Parietal lobe (tissue), 2 donors: Measurements from ENCODE around the gene CWF19L1. TPM values are rescaled to one million over a fixed set of nuclear protein-coding genes. Genes with fewer than 3 reads are reported as not detected.

Experiments
- small RNA-seq: library from RNA; depleted of rRNA; stranded (forward); fragments of <200 nt; gene quantifications from one replicate; pipeline ENCODE3, GENCODE V24; 2014; ENCODE audit warnings: low replicate concordance
- total RNA-seq: library from RNA; depleted of rRNA; stranded (reverse); fragments of >200 nt; gene quantifications from one replicate; pipeline ENCODE4 v1.2.3, GENCODE V29; 2014

The CWF19L1 gene
- total RNA-seq: 31.0 TPM

DNA sequence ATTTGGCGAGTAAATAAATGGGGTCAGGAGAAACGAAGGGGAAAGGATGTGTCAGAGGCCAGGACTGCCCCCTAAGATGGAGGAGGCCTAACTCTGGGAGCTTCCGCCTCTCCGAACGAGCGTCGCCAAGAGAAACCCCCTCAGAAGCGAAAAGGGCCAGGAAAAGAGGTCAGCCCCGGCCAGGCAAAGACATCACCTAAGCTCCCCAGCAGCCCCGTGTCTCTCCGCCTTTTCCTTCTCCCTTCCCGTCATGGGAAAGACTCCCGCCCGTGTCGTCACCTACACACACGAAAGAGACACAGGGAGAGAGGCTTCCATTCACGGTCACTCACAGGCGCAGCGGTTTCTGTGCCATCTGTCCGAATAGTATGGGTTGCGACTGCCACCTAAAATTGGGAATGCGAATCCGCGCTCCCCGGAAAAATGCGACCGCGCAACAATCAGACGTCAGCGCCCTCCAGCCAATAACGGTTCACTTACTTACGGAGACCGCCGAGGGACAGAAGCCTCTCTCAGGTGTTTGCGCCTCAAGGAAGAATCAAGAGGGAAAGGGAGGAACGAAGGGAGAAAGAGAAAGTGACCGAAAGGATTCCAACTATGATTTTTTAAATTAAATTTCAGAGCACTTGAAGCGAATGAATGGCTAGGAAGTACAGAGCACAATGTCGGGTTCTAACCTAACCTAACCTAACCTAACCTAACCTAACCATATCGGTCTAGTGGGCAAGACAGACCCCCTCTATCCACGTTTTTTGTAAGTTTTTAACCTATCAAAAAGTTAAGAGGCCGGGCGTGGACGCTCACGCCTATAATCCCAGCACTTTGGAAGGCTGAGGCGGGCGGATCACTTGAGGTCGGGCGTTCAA, at the start of gene CWF19L1:
TSS of gene CWF19L1 (minus strand) at position 400 of the 866 bp plus-strand sequence. CDS start at position 355, 45 bp downstream.

GRCh38 chr10:100286051-100287033, 18.9 kb upstream of the CWF19L1 start, which contains the start of gene BLOC1S2:
Gene BLOC1S2, minus strand, starts transcription at chr10:100286680. Its CDS starts 21 bp downstream, at chr10:100286659.

DNA sequence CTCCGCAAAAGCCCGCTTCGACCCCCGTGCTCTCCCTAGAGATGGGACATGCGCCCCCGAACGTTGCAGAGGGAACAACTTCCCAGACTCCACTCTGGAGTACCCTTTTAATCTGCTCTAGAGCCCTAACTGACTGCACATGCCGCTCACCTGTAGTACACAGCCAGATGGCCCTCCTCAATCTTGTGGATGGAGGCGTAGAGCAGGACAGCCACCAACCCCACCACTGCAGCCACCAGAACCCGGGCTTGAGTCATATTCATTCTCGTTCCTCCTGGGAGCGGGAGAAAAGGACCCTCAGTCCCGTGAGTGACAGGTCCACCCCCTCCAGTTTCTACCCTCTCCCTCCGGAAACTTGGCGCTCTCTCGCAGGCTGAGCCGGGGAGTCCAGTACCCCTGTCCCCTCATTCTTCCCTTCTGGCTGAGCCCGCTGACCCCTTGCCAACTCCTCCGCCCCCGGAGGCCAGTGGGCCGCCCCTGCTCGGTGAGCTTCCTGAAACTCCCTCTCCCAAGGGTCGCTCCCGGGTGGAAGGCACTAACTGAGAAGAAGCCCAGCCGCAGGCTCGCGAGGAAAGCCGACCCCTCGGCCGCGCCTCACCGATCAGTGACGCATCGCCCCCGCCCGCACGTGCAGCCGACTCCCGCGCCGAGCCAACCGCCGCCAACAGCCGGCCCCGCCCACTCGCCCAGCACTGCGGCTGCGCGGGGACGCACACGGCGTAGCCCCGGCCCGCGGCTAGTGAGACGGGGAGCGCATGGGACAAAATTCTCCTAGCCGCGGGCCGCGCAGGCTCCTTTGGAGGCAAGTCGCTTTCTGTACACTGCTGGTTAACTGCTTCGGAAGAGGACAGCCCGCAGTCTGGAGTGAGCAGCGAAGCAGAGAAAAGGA, 81.8 kb downstream of the CWF19L1 start, which contains the start of gene ERLIN1:
TSS of gene ERLIN1 (minus strand) at position 666 of the 889 bp plus-strand sequence. CDS start at position 263, 403 bp downstream.

Small RNA genes lying within 50 kb of the gene (small RNA-seq; reads per million reads assigned to genes)
- not detected for gene RNU6-422P
- gene SNORA12: 40.9 reads per million, percentile 94 among the genes with 10 or more reads in this experiment

Other genes with a start within 250 kb of the CWF19L1 start
- not detected for gene CPN1, start 185.8 kb downstream of the CWF19L1 start, total RNA-seq
- 14.4 TPM for gene ERLIN1, start 81.6 kb downstream of the CWF19L1 start, total RNA-seq
- gene CHUK, start 38.0 kb downstream of the CWF19L1 start, total RNA-seq: 36.3 TPM
- gene BLOC1S2, start 19.0 kb upstream of the CWF19L1 start, total RNA-seq: 32.9 TPM
- not detected for gene PKD2L1, start 62.6 kb upstream of the CWF19L1 start, total RNA-seq
- gene SCD, start 79.6 kb upstream of the CWF19L1 start, total RNA-seq: 152 TPM
- 0.31 TPM for gene WNT8B, start 195.4 kb upstream of the CWF19L1 start, total RNA-seq